NCI-H2107 treated with DMSO at 0.1 percent for 48 hours (cell line): Measurements from ENCODE around the gene MEX3A.
"Not testable (repeated sequence)": the region's sequence is repeated elsewhere in the genome, so short reads cannot be mapped to it uniquely, and the experiment has no call there.

Experiments
- DNase-seq: peaks from one replicate; lab custom pipeline; 2025; ENCODE audit not compliant: unreplicated experiment; lab: John Stamatoyannopoulos, UW

The MEX3A gene

GRCh38 chr1:156119503-156120209 lies 37.4 kb upstream of the MEX3A start:
- no peak for DNase-seq

- DNase-seq: no peak
Measured at GRCh38 chr1:156118177-156118868, 36.1 kb upstream of the MEX3A start.

- no peak for DNase-seq
Measured at GRCh38 chr1:156117414-156118176, 35.3 kb upstream of the MEX3A start.

GRCh38 chr1:156116731-156117130 lies 34.5 kb upstream of the MEX3A start:
- DNase-seq: not testable (repeated sequence)

GRCh38 chr1:156115514-156116374 lies 33.5 kb upstream of the MEX3A start:
- DNase-seq: no peak

- DNase-seq: no peak
Measured at GRCh38 chr1:156114919-156115513, 32.8 kb upstream of the MEX3A start.

GRCh38 chr1:156114101-156114918 lies 32.0 kb upstream of the MEX3A start, which contains the start of gene LMNA:
LMNA (plus strand) TSS chr1:156114711; CDS start chr1:156114919, 208 bp downstream.
- DNase-seq: peak; percentile 40

GRCh38 chr1:156113282-156113950 lies 31.2 kb upstream of the MEX3A start:
- no peak for DNase-seq

GRCh38 chr1:156112276-156113137 lies 30.2 kb upstream of the MEX3A start:
- no peak for DNase-seq

- peak; percentile 65 for DNase-seq
Measured at GRCh38 chr1:156111355-156111962, 29.2 kb upstream of the MEX3A start.

GRCh38 chr1:156110252-156110651 lies 28.0 kb upstream of the MEX3A start:
- no peak for DNase-seq

- no peak for DNase-seq
Measured at GRCh38 chr1:156108664-156109241, 26.5 kb upstream of the MEX3A start.

GRCh38 chr1:156108057-156108456 lies 25.8 kb upstream of the MEX3A start:
- DNase-seq: no peak

GRCh38 chr1:156106624-156107488 lies 24.6 kb upstream of the MEX3A start:
- peak; percentile 32 for DNase-seq

- DNase-seq: no peak
Measured at GRCh38 chr1:156104861-156105832, 22.9 kb upstream of the MEX3A start.
